CD4-positive, alpha-beta T cell treated with Interleukin-15 for 1 hour (primary cell): ENCODE results near the gene ITPK1.
"Not testable (repeated sequence)": the region's sequence is repeated elsewhere in the genome, so short reads cannot be mapped to it uniquely, and the experiment has no call there.

Experiments
- DNase-seq: peaks from one replicate; pipeline ENCODE4 v3.0.0-alpha.2; 2020

Gene ITPK1

GRCh38 chr14:93128725-93129459 lies 13.2 kb upstream of the ITPK1 start:
- no peak for DNase-seq

- no peak for DNase-seq
Observed at GRCh38 chr14:93126111-93126510, 10.4 kb upstream of the ITPK1 start.

GRCh38 chr14:93122826-93123225 lies 7.1 kb upstream of the ITPK1 start:
- DNase-seq = no peak

- no peak for DNase-seq
Observed at GRCh38 chr14:93121030-93121834, 5.5 kb upstream of the ITPK1 start.

- no peak for DNase-seq
Observed at GRCh38 chr14:93120517-93120916, 4.8 kb upstream of the ITPK1 start.

GRCh38 chr14:93116676-93117200 lies 1.0 kb upstream of the ITPK1 start:
- no peak for DNase-seq

GRCh38 chr14:93115069-93115820 lies 480 bp downstream of the ITPK1 start:
- DNase-seq = peak; percentile 89

- no peak for DNase-seq
Observed at GRCh38 chr14:93114713-93115068, 1.0 kb downstream of the ITPK1 start.

- DNase-seq = no peak
Observed at GRCh38 chr14:93114068-93114710, 1.5 kb downstream of the ITPK1 start.

- no peak for DNase-seq
Observed at GRCh38 chr14:93113678-93114067, 2.1 kb downstream of the ITPK1 start.

- DNase-seq = peak; percentile 67
Observed at GRCh38 chr14:93112891-93113677, 2.6 kb downstream of the ITPK1 start.

GRCh38 chr14:93111541-93111940 lies 4.2 kb downstream of the ITPK1 start:
- DNase-seq = not testable (repeated sequence)

GRCh38 chr14:93110856-93111419 lies 4.8 kb downstream of the ITPK1 start:
- no peak for DNase-seq

GRCh38 chr14:93109572-93110481 lies 5.9 kb downstream of the ITPK1 start:
- DNase-seq = no peak

GRCh38 chr14:93108105-93108504 lies 7.6 kb downstream of the ITPK1 start:
- no peak for DNase-seq

GRCh38 chr14:93107453-93107852 lies 8.3 kb downstream of the ITPK1 start:
- no peak for DNase-seq

GRCh38 chr14:93106541-93107156 lies 9.1 kb downstream of the ITPK1 start:
- DNase-seq = no peak

GRCh38 chr14:93105856-93106255 lies 9.9 kb downstream of the ITPK1 start:
- not testable (repeated sequence) for DNase-seq

- DNase-seq = peak; percentile 58
Observed at GRCh38 chr14:93105362-93105761, 10.4 kb downstream of the ITPK1 start.

GRCh38 chr14:93104961-93105360 lies 10.8 kb downstream of the ITPK1 start:
- no peak for DNase-seq
